IPS-20b (cell line): ENCODE data around the gene HYAL2.
"Not testable (repeated sequence)": the region's sequence is repeated elsewhere in the genome, so short reads cannot be mapped to it uniquely, and the experiment has no call there.

ENCODE experiments used
- H3K27ac ChIP-seq: one replicate; pipeline ENCODE4 v1.5.1; 2013; ENCODE audit warnings: low read length
- H3K27me3 ChIP-seq: 2 replicates; pipeline ENCODE4 v1.6.1; 2013; ENCODE audit warnings: mild to moderate bottlenecking, low read length, inconsistent platforms; ENCODE audit not compliant: insufficient read depth
- H3K36me3 ChIP-seq: 2 replicates; pipeline ENCODE4 v1.6.1; 2013; ENCODE audit warnings: low read depth, mild to moderate bottlenecking, inconsistent platforms, low read length, moderate library complexity; ENCODE audit not compliant: insufficient read depth
- H3K4me1 ChIP-seq: 2 replicates; pipeline ENCODE4 v1.6.1; 2013; ENCODE audit warnings: mild to moderate bottlenecking, control low read depth, inconsistent platforms, low read length, moderate library complexity; ENCODE audit not compliant: insufficient read depth
- H3K4me3 ChIP-seq: 2 replicates; pipeline ENCODE4 v1.5.1; 2013; ENCODE audit warnings: mild to moderate bottlenecking, low read length, inconsistent platforms
- H3K9ac ChIP-seq: 2 replicates; pipeline ENCODE4 v1.6.1; 2013; ENCODE audit warnings: low read depth, mild to moderate bottlenecking, inconsistent platforms, low read length, moderate library complexity
- H3K9me3 ChIP-seq: 2 replicates; pipeline ENCODE4 v1.6.1; 2013; ENCODE audit warnings: mild to moderate bottlenecking, low read depth, low read length, inconsistent platforms; ENCODE audit not compliant: insufficient read depth

The HYAL2 gene

DNA sequence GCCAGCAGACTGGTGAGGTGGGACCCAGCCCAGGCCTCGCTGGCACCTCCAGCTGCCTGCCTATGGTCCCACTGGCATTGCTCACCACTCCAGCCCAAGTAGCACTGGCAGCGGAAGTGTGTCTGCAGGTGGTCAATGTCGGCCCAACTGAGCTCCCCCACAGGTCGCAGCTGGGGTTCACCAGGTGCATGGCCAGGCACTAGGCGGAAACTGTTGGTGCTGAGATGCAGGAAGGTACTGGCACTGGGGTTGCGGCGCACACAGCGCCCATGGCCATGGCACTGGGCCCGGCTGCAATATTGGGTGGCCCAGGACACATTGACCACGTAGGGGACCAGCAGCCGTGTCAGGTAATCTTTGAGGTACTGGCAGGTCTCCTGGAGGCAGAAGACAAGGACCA is 4.4 kb downstream of the HYAL2 start:
- Histone ChIP-seq H3K27ac (no peak overlapping the region), H3K27me3 (no peaks in the 10 kb centered on the region), H3K4me1 (peaks cover 4% of the 10 kb centered on the region), H3K4me3 (no peak overlapping the region), H3K9me3 (no peaks in the 10 kb centered on the region), H3K9ac (no peak overlapping the region), H3K36me3 (peaks cover 45% of the 10 kb centered on the region)

DNA sequence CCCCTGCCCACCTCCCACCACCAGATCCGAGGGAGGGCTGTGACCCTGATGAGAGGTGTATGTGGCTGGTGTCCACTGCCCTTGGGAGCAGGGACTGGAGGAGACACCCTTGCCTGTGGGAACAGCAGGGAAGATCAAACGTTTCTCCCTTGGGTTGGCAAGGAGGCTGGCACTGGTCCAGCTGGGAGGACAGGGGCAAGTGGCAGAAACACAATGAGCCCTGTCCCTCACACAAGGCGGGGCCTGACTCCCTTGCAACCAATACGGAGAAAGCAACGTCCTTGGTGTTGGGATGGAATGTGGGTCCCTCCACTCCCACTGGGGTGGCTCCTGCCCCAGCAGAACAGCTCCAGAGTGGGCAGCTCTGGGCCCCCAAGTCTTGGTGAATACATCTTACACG is 5.2 kb downstream of the HYAL2 start:
- Histone ChIP-seq H3K9ac (no peak overlapping the region), H3K4me3 (no peak overlapping the region), H3K27ac (no peak overlapping the region), H3K27me3 (no peaks in the 10 kb centered on the region), H3K36me3 (peaks cover 45% of the 10 kb centered on the region), H3K4me1 (no peaks in the 10 kb centered on the region; the same call in 1 of the 2 replicates), H3K9me3 (no peaks in the 10 kb centered on the region)

DNA sequence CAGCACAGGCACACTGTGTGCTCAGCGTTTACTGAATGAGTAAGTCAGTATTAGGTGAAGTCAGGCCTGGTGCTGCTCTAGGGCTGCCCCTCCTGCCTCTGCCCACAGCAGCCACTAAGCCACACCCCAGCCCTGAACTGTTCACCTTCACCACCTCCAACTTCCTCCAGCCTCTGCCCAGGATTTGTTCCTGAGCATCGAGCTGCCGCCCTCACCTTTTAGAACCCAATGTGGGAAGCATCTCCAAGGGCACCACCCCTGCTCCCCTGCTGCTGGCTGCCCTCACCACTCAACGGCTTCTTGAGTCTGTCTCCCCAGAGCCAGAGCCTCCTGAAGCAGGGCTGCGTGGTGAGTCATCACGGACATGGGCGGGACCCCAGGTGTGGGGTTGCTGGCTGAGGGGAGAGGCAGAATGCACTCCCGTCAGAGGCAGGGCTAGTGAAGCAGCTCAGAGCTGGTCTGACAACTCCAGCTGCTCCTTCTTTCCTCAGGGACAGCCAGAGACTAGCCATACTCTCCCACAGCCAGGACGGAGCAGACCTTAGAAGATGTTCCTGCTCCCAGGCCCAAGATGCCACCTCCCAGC is 5.8 kb downstream of the HYAL2 start:
- Histone ChIP-seq H3K4me1 (no peaks in the 10 kb centered on the region; the same call in 1 of the 2 replicates), H3K27ac (no peak overlapping the region), H3K9ac (no peak overlapping the region)

DNA sequence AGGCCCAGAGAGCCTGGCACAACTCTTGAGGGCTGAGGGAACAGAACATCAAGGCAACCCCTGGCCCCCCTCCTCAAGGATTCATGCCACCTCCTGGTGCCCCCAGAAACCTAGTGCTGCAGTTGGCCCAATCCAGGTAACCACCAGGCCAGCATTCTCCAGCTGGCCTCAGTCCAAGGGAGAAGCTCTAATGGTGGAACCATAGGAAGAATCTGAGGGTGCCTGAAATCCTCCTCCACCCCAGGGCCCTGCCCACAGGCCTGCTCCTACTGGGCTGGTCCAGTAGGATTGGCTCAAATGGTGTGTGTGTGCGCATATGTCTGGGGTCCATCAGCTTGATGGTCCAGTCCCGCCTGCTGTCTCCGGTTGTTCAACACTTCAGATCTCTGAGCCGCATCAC is 7.7 kb downstream of the HYAL2 start:
- Histone ChIP-seq H3K27ac (no peak overlapping the region), H3K4me1 (no peaks in the 10 kb centered on the region; the same call in 1 of the 2 replicates), H3K9me3 (peaks cover 4% of the 10 kb centered on the region; the same call in 1 of the 2 replicates), H3K27me3 (no peaks in the 10 kb centered on the region), H3K4me3 (no peak overlapping the region), H3K9ac (no peak overlapping the region), H3K36me3 (peaks cover 42% of the 10 kb centered on the region)

More for the DNA sequence above, 5.8 kb downstream of the HYAL2 start:
- peaks cover 45% of the 10 kb centered on the region for H3K36me3 ChIP-seq
- no peaks in the 10 kb centered on the region for H3K9me3 ChIP-seq
- no peak overlapping the region for H3K4me3 ChIP-seq
- H3K27me3 ChIP-seq: no peaks in the 10 kb centered on the region

DNA sequence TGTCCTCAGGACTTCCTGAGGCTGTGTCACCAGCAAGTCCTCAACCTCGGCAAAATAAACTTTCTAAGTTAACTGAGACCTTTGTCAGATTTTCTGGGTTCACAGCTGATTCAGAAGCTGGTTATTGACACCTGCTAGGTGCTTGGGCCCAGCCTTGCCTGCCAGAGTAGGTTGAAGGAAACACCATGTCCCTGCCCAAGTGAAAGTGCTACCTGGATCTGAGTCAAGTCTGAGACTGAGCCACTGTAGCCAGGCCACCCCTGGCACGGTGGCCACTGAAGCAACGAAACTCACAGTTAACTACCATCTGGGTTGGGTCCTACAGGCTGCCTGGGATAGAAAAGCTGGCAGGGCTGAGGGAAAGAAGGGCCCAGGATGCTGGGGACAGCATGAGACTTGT is 8.2 kb downstream of the HYAL2 start:
- no peak overlapping the region for H3K4me3 ChIP-seq
- no peaks in the 10 kb centered on the region; the same call in 1 of the 2 replicates for H3K4me1 ChIP-seq
- H3K9ac ChIP-seq: no peak overlapping the region
- no peaks in the 10 kb centered on the region for H3K27me3 ChIP-seq
- H3K27ac ChIP-seq: no peak overlapping the region
- peaks cover 8% of the 10 kb centered on the region; the same call in 1 of the 2 replicates for H3K9me3 ChIP-seq
- H3K36me3 ChIP-seq: peaks cover 38% of the 10 kb centered on the region

DNA sequence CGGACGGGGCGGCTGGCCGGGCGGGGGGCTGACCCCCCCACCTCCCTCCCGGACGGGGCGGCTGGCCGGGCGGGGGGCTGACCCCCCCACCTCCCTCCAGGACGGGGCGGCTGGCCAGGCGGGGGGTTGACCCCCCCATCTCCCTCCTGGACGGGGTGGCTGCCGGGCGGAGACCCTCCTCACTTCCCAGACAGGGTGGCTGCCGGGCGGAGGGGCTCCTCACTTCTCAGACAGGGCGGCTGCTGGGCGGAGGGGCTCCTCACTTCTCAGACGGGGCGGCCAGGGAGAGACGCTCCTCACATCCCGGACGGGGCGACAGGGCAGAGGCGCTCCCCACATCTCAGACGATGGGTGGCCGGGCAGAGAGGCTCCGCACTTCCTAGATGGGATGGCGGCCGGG is 10.5 kb downstream of the HYAL2 start:
- Histone ChIP-seq H3K9me3 (peaks cover 19% of the 10 kb centered on the region; the same call in 1 of the 2 replicates), H3K36me3 (peaks cover 15% of the 10 kb centered on the region)
- not testable (repeated sequence) for H3K27me3 ChIP-seq, H3K9ac ChIP-seq, H3K27ac ChIP-seq, H3K4me1 ChIP-seq, H3K4me3 ChIP-seq

DNA sequence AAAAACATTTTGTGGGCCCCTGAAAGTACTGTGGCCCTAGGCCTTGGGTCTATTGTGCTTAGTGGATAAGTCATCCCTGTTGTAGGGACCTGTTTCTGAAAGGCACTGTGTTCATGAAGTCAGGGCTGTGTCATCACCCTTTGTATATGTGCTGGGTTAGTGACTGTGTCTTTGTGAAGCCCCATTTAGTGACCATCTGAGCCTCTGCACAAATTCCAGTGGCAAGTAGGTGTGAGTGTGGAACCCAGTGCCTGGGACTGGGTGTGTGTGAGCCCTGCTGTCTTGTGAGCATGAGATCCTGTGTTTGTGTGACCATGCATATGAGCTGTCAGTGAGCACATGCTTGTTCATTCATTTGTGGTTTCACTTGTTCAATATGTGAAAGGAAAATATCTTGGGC is 17.9 kb downstream of the HYAL2 start:
- Histone ChIP-seq H3K4me3 (no peak overlapping the region), H3K36me3 (no peaks in the 10 kb centered on the region), H3K27ac (no peak overlapping the region), H3K9me3 (peaks cover 21% of the 10 kb centered on the region), H3K9ac (no peak overlapping the region), H3K4me1 (peaks cover 9% of the 10 kb centered on the region), H3K27me3 (peaks cover 4% of the 10 kb centered on the region; the same call in 1 of the 2 replicates)

DNA sequence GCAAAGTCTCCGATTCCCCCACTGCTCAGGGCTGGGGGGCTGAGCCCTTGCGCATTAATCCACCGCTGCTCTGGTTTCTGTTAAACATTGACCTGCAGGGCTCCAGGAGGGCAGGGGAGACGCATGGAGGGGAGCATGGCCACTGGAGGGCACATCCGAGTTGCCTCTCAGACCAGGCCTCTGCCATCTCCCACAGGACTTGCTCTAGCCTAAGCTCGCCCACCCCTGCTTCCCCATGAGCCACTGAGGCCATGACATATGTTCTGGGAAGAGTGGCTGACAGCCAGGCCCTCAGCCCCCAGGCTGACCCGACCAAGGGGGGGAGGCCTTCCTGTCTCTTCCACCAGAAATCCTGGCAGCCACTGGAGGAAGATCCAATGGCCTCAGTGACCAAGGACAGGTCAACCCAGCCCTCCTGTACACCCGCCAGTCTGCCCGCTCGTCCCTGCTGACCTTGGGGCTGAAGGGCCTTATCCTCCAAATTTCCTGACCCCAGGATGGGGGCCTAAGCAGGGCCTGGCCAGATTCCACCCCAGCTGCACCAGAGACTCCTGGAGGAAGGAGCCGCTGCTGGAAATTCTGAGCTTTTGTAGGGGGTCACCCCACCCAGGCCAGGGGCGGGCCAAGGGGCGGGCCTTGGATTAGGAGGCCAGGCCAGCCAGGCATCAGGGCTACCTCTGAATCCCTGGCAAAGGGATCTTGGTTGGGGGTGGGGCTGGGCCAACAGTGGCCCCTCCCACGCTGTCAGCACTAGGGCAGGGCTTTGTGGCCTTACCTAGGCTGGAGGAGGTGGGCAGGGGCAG is 19.3 kb downstream of the HYAL2 start, which contains the start of gene HYAL1:
TSS of gene HYAL1 (minus strand) at position 562 of the 803 bp plus-strand sequence. CDS start 618 bp downstream, outside the sequence.
- H3K4me1 ChIP-seq: peaks cover 9% of the 10 kb centered on the region
- no peaks in the 10 kb centered on the region for H3K36me3 ChIP-seq
- no peak within 1 kb of the TSS for H3K27ac ChIP-seq
- H3K9ac ChIP-seq: peak within 1 kb of the TSS; percentile 38; the same call in 1 of the 2 replicates
- peak within 1 kb of the TSS; percentile 12; the same call in 1 of the 2 replicates for H3K4me3 ChIP-seq
- H3K9me3 ChIP-seq: peaks cover 14% of the 10 kb centered on the region
- H3K27me3 ChIP-seq: peaks cover 4% of the 10 kb centered on the region; the same call in 1 of the 2 replicates

DNA sequence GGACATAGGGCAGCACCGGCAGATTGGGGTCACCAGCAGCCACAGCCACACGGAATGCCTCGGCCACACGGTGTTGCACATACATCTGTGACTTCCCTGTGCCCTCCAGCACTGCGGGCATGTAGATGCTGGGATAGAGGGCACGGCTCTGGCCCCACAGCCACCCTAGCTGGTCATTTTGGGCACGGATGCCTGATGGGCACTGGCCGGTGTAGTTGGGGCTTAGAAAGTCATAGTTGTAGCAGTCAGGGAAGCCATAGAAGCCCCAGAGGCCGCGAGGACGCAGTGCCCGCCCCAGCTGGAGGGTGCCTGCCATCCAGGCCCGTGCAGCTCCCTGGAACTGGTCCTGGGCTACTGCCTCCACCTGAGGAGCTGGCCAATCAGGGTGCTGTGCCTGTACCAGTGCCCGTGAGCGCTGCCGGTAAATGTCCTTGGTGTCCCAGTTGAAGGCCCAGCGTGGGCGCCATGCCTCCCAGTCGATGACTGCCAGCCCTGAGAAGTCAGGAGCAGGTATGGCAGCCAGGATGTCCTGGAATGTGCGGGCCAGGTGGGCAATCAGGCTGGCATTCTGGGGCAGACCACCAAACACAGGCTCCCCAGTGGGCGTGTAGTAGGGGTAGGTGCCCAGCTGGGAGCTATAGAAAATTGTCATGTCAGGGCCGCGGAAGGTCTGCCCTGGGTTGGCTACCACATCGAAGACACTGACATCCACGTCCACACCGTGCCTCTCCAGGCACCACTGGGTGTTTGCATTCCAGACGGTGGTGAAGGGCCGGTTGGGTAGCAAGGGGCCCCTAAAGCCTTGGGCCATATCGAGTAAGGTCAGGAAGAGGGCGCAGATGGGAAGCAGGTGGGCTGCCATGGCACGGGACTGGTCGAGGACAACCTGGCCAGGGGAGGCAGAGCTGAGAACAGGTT is 20.2 kb downstream of the HYAL2 start:
- Histone ChIP-seq H3K9ac (0 out of 2 replicates have a peak overlapping the region, but pooled peaks have one; percentile 38), H3K27me3 (peaks cover 4% of the 10 kb centered on the region; the same call in 1 of the 2 replicates), H3K27ac (no peak overlapping the region), H3K4me1 (peaks cover 9% of the 10 kb centered on the region), H3K4me3 (no peak overlapping the region), H3K36me3 (no peaks in the 10 kb centered on the region), H3K9me3 (peaks cover 8% of the 10 kb centered on the region)

DNA sequence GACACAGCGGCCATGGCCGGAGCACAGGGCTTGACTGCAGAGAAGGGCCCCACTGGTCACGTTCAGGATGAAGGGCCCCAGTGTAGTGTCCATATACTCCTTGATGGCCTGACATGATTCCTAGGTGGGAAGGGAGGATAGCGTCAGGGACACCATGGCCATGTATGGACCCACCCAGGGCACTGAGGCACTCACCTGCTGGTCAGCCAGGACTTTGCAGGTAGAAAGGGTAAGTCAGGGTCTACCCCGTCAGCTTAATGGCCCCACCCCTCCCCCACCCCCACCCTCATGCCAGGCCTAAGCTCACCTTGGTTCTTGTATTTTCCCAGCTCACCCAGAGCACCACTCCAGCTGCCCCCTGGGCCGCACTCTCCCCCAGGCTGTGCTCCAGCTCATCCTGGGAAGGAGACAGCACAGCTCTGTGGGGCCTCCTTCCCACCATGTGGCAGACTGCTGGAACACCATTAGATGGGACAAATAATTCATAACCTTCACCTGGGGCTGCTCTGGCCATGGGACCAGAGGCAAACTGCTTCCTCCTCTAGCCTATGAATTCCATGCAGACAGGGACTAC is 21.8 kb downstream of the HYAL2 start:
- Histone ChIP-seq H3K36me3 (no peaks in the 10 kb centered on the region), H3K27me3 (peaks cover 4% of the 10 kb centered on the region; the same call in 1 of the 2 replicates), H3K9me3 (peaks cover under 1% of the 10 kb centered on the region; the same call in 1 of the 2 replicates), H3K9ac (no peak overlapping the region), H3K4me3 (no peak overlapping the region), H3K27ac (no peak overlapping the region), H3K4me1 (peaks cover 9% of the 10 kb centered on the region)
